ENCODE data around the gene MED31. TPM values are rescaled to one million over a fixed set of nuclear protein-coding genes. Genes with fewer than 3 reads are reported as not detected.

The MED31 gene
- total RNA-seq, 1 experiment from 2014 or later: 17.8 TPM

DNA sequence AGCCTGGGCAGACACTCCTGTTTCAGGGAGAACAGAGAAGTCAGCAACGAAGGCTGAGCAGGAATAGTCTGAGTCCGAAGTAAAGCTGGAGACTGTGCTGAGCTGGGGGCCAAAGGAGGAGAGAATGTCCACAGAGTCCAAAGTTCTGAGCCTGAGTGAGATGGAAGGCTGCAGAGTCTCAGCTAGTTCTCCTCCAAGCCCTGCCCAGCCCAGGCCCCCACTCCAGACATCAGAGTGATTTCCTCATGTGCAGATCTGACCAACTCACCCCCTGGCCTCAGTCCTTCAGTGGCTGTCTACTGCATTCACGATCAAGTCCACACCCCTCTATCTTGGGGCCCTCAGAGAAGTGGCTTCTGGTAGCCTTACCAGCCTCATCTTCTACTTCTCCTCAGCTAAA, 40.1 kb upstream of the MED31 start:
- BruUV-seq (replicated peaks): no TSS peak
- ChIA-PET POLR2A (interaction anchor here (1.2 kb wide), 1 partner anchor 14 kb away, joined by 3 read pairs; no protein-coding TSS in a partner anchor), CTCF (no interaction called here)
- H3K9me3 Mint-ChIP-seq (ENCODE audit: unreplicated experiment): no peaks in the 10 kb centered on the region
- TF ChIP-seq, protein P1, sequence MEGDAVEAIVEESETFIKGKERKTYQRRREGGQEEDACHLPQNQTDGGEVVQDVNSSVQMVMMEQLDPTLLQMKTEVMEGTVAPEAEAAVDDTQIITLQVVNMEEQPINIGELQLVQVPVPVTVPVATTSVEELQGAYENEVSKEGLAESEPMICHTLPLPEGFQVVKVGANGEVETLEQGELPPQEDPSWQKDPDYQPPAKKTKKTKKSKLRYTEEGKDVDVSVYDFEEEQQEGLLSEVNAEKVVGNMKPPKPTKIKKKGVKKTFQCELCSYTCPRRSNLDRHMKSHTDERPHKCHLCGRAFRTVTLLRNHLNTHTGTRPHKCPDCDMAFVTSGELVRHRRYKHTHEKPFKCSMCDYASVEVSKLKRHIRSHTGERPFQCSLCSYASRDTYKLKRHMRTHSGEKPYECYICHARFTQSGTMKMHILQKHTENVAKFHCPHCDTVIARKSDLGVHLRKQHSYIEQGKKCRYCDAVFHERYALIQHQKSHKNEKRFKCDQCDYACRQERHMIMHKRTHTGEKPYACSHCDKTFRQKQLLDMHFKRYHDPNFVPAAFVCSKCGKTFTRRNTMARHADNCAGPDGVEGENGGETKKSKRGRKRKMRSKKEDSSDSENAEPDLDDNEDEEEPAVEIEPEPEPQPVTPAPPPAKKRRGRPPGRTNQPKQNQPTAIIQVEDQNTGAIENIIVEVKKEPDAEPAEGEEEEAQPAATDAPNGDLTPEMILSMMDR (IDR thresholded peaks at IDR 0.05; ENCODE audit: unreplicated experiment): no peak
- no peaks in the 10 kb centered on the region for H3K4me1 Mint-ChIP-seq (ENCODE audit: insufficient read depth, unreplicated experiment)
- DNase-seq (ENCODE audit: unreplicated experiment): no peak
- no peak overlapping the region for H3K27ac Mint-ChIP-seq (ENCODE audit: low read depth, unreplicated experiment)
- no peaks in the 10 kb centered on the region for H3K27me3 Mint-ChIP-seq (ENCODE audit: insufficient read depth, unreplicated experiment)
- peaks cover 5% of the 10 kb centered on the region for H3K36me3 Mint-ChIP-seq (ENCODE audit: insufficient read depth, unreplicated experiment)
- no peak overlapping the region for H3K4me3 Mint-ChIP-seq (ENCODE audit: unreplicated experiment)
- intact Hi-C loops (cut with micrococcal nuclease): no loop called here

- BruUV-seq (replicated peaks): no TSS peak
- CTCF ChIA-PET: no interaction called here
- POLR2A ChIA-PET: interaction anchor here (0.5 to 0.7 kb wide), 2 partner anchors 216 to 448 kb away, joined by 3 read pairs; no protein-coding TSS in a partner anchor
- Mint-ChIP-seq H3K9me3 (ENCODE audit: unreplicated experiment) (no peaks in the 10 kb centered on the region), H3K4me1 (ENCODE audit: insufficient read depth, unreplicated experiment) (no peaks in the 10 kb centered on the region), H3K36me3 (ENCODE audit: insufficient read depth, unreplicated experiment) (no peaks in the 10 kb centered on the region), H3K27me3 (ENCODE audit: insufficient read depth, unreplicated experiment) (no peaks in the 10 kb centered on the region), H3K27ac (ENCODE audit: low read depth, unreplicated experiment) (no peak overlapping the region), H3K4me3 (ENCODE audit: unreplicated experiment) (no peak overlapping the region)
- intact Hi-C loops (cut with micrococcal nuclease): no loop called here
- no peak for DNase-seq (ENCODE audit: unreplicated experiment)
- TF ChIP-seq, protein P1 (IDR thresholded peaks at IDR 0.05; ENCODE audit: unreplicated experiment): no peak
Observed at GRCh38 chr17:6690641-6691040, 39.2 kb upstream of the MED31 start.

- Mint-ChIP-seq H3K4me3 (ENCODE audit: unreplicated experiment) (no peak overlapping the region), H3K27me3 (ENCODE audit: insufficient read depth, unreplicated experiment) (no peaks in the 10 kb centered on the region), H3K27ac (ENCODE audit: low read depth, unreplicated experiment) (no peak overlapping the region), H3K4me1 (ENCODE audit: insufficient read depth, unreplicated experiment) (no peaks in the 10 kb centered on the region), H3K36me3 (ENCODE audit: insufficient read depth, unreplicated experiment) (no peaks in the 10 kb centered on the region), H3K9me3 (ENCODE audit: unreplicated experiment) (no peaks in the 10 kb centered on the region)
- intact Hi-C loops (cut with micrococcal nuclease): no loop called here
- DNase-seq (ENCODE audit: unreplicated experiment): no peak
- BruUV-seq (replicated peaks): no TSS peak
- POLR2A ChIA-PET: no interaction called here
- TF ChIP-seq, protein P1 (IDR thresholded peaks at IDR 0.05; ENCODE audit: unreplicated experiment): no peak
- CTCF ChIA-PET: no interaction called here
Observed at GRCh38 chr17:6688944-6689343, 37.5 kb upstream of the MED31 start.

DNA sequence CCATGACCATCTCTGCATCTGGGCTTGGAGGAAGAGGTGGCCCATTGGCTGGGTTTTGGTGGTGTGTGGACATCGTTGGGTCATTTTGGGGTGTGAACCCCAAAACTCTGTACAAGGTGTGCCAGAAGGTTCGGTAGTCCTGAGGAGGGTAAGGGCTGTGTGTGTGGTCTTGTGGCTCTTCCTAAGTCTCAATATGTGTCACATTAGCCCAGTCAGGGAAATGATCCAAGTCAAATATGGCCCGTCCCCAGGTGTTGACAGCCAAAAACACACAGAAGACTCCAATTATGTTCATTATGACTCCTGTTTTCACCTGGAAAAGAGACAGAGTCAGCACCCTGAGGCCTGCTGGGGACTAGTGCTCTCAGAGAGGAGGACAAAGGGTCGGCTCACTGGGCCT, 34.6 kb upstream of the MED31 start:
- no peak overlapping the region for H3K27ac Mint-ChIP-seq (ENCODE audit: low read depth, unreplicated experiment)
- ChIA-PET CTCF (interaction anchor here (0.5 kb wide), 1 partner anchor 339 kb away, joined by 5 read pairs; no protein-coding TSS in a partner anchor), POLR2A (interaction anchor here (0.7 kb wide), 1 partner anchor 58 kb away, joined by 4 read pairs; no protein-coding TSS in a partner anchor)
- peaks cover 5% of the 10 kb centered on the region for H3K4me1 Mint-ChIP-seq (ENCODE audit: insufficient read depth, unreplicated experiment)
- H3K9me3 Mint-ChIP-seq (ENCODE audit: unreplicated experiment): no peaks in the 10 kb centered on the region
- DNase-seq (ENCODE audit: unreplicated experiment): no peak
- no peaks in the 10 kb centered on the region for H3K36me3 Mint-ChIP-seq (ENCODE audit: insufficient read depth, unreplicated experiment)
- H3K27me3 Mint-ChIP-seq (ENCODE audit: insufficient read depth, unreplicated experiment): no peaks in the 10 kb centered on the region
- TF ChIP-seq, protein P1 (IDR thresholded peaks at IDR 0.05; ENCODE audit: unreplicated experiment): no peak
- H3K4me3 Mint-ChIP-seq (ENCODE audit: unreplicated experiment): no peak overlapping the region
- intact Hi-C loops (cut with micrococcal nuclease): no loop called here
- BruUV-seq (replicated peaks): no TSS peak

Measured in MCF 10A (cell line).